H9 (cell line): ENCODE data around the gene CRISPLD2. TPM values are rescaled to one million over a fixed set of nuclear protein-coding genes. Genes with fewer than 3 reads are reported as not detected.

Experiments used
- DNase-seq: peaks from one replicate; pipeline ENCODE4 v3.0.0-alpha.2; 2017
- H2AFZ ChIP-seq: one replicate; pipeline ENCODE4 v1.6.1; 2013; ENCODE audit warnings: mild to moderate bottlenecking, low read length, control low read depth, moderate library complexity
- H2AK5ac ChIP-seq: 2 replicates; pipeline ENCODE4 v1.6.1; 2013; ENCODE audit warnings: low read length, control low read depth, mixed read lengths; ENCODE audit not compliant: insufficient read length
- H2BK120ac ChIP-seq: one replicate; pipeline ENCODE4 v1.6.1; 2013; ENCODE audit warnings: low read depth, mild to moderate bottlenecking, low read length, control low read depth, inconsistent platforms; ENCODE audit not compliant: poor library complexity, severe bottlenecking
- H2BK12ac ChIP-seq: 2 replicates; pipeline ENCODE4 v1.6.1; 2013; ENCODE audit warnings: low read length, control low read depth, mixed read lengths, low read depth; ENCODE audit not compliant: insufficient read length
- H2BK15ac ChIP-seq: 2 replicates; pipeline ENCODE4 v1.6.1; 2013; ENCODE audit warnings: low read depth, low read length, control low read depth
- H2BK20ac ChIP-seq: one replicate; pipeline ENCODE4 v1.6.1; 2013; ENCODE audit warnings: low read depth, mild to moderate bottlenecking, low read length, control low read depth, inconsistent platforms; ENCODE audit not compliant: poor library complexity, severe bottlenecking
- H2BK5ac ChIP-seq: 2 replicates; pipeline ENCODE4 v1.6.1; 2013; ENCODE audit warnings: low read length, control low read depth, mixed read lengths; ENCODE audit not compliant: insufficient read length
- H3K14ac ChIP-seq: 2 replicates; pipeline ENCODE4 v1.6.1; 2013; ENCODE audit warnings: low read length, control low read depth; ENCODE audit not compliant: insufficient read depth
- H3K18ac ChIP-seq: 2 replicates; pipeline ENCODE4 v1.6.1; 2013; ENCODE audit warnings: low read depth, mild to moderate bottlenecking, mixed read lengths, low read length, control low read depth; ENCODE audit not compliant: insufficient read length
- H3K23ac ChIP-seq: 2 replicates; pipeline ENCODE4 v1.6.1; 2013; ENCODE audit warnings: low read length, control low read depth, mixed read lengths, low read depth; ENCODE audit not compliant: insufficient read length
- H3K23me2 ChIP-seq: 2 replicates; pipeline ENCODE4 v1.6.1; 2013; ENCODE audit warnings: low read depth, mild to moderate bottlenecking, mixed read lengths, low read length, control low read depth; ENCODE audit not compliant: insufficient read length, poor library complexity, severe bottlenecking
- H3K27ac ChIP-seq: 2 replicates; pipeline ENCODE4 v1.5.1; 2013; ENCODE audit warnings: low read length, control low read depth, mixed read lengths, low read depth; ENCODE audit not compliant: insufficient read length
- H3K27me3 ChIP-seq: 2 replicates; pipeline ENCODE4 v1.6.1; 2013; ENCODE audit warnings: low read length, control low read depth, inconsistent platforms; ENCODE audit not compliant: insufficient read depth
- H3K4ac ChIP-seq: 2 replicates; pipeline ENCODE4 v1.6.1; 2013; ENCODE audit warnings: low read depth, mild to moderate bottlenecking, control low read depth, inconsistent platforms, low read length, moderate library complexity
- H3K4me1 ChIP-seq: 2 replicates; pipeline ENCODE4 v1.6.1; 2013; ENCODE audit warnings: low read length, control low read depth, inconsistent platforms; ENCODE audit not compliant: insufficient read depth
- H3K4me2 ChIP-seq: 2 replicates; pipeline ENCODE4 v1.6.1; 2013; ENCODE audit warnings: low read length, control low read depth, mixed read lengths; ENCODE audit not compliant: insufficient read length, insufficient read depth
- H3K56ac ChIP-seq: 2 replicates; pipeline ENCODE4 v1.6.1; 2013; ENCODE audit warnings: low read depth, mild to moderate bottlenecking, mixed read lengths, low read length, control low read depth; ENCODE audit not compliant: insufficient read length
- H3K79me1 ChIP-seq: 2 replicates; pipeline ENCODE4 v1.6.1; 2013; ENCODE audit warnings: low read depth, mild to moderate bottlenecking, moderate library complexity, low read length, control low read depth, inconsistent platforms; ENCODE audit not compliant: insufficient read depth, poor library complexity, severe bottlenecking
- H3K79me2 ChIP-seq: 2 replicates; pipeline ENCODE4 v1.6.1; 2013; ENCODE audit warnings: low read length, control low read depth, inconsistent platforms; ENCODE audit not compliant: insufficient read depth
- H3K9ac ChIP-seq: 2 replicates; pipeline ENCODE4 v1.6.1; 2013; ENCODE audit warnings: low read length, control low read depth, mixed read lengths; ENCODE audit not compliant: insufficient read length; ENCODE audit errors: extremely low read depth
- H3K9me3 ChIP-seq: one replicate; pipeline ENCODE4 v1.6.1; 2013; ENCODE audit warnings: low read depth, low read length, inconsistent platforms; ENCODE audit not compliant: control insufficient read depth
- H3T11ph ChIP-seq: one replicate; pipeline ENCODE4 v1.6.1; 2013; ENCODE audit warnings: mild to moderate bottlenecking, low read length, control low read depth, inconsistent platforms
- H4K20me1 ChIP-seq: one replicate; pipeline ENCODE4 v1.6.1; 2013; ENCODE audit not compliant: control insufficient read depth, insufficient read length, insufficient read depth
- H4K5ac ChIP-seq: 2 replicates; pipeline ENCODE4 v1.6.1; 2013; ENCODE audit warnings: low read depth, mild to moderate bottlenecking, mixed read lengths, low read length, control low read depth; ENCODE audit not compliant: insufficient read length
- H4K8ac ChIP-seq: replicated peaks from 2 replicates; pipeline ENCODE4 v1.6.1; 2013; ENCODE audit warnings: low read length, control low read depth, mixed read lengths, low read depth; ENCODE audit not compliant: insufficient read length
- H4K91ac ChIP-seq: 2 replicates; pipeline ENCODE4 v1.6.1; 2013; ENCODE audit warnings: low read depth, mild to moderate bottlenecking, moderate library complexity, mixed read lengths, low read length, control low read depth; ENCODE audit not compliant: insufficient read length
- H3K27ac Mint-ChIP-seq, 3 experiments: 2 replicates in 2 of 3; 3 replicates in 1 of 3; pipeline ENCODE4 v1.8.0; 2020 to 2021; ENCODE audit warnings: mixed read lengths in 3 of 3, mild to moderate bottlenecking in 1 of 3, moderate library complexity in 1 of 3
- H3K27me3 Mint-ChIP-seq: 2 replicates; pipeline ENCODE4 v1.8.0; 2021; ENCODE audit warnings: low read depth, mild to moderate bottlenecking, moderate library complexity, mixed read lengths
- H3K36me3 Mint-ChIP-seq, 3 experiments: 2 replicates in 2 of 3; 3 replicates in 1 of 3; pipeline ENCODE4 v1.8.0; 2020 to 2021; ENCODE audit warnings: low read depth in 3 of 3, mixed read lengths in 3 of 3; ENCODE audit not compliant: insufficient read depth in 1 of 3
- H3K4me1 Mint-ChIP-seq, 2 experiments: 2 replicates each; pipeline ENCODE4 v1.8.0; 2020; ENCODE audit warnings: mixed read lengths in 2 of 2
- H3K4me3 Mint-ChIP-seq, 2 experiments: 2 replicates in 1 of 2; 3 replicates in 1 of 2; pipeline ENCODE4 v1.8.0; 2020 to 2021; ENCODE audit warnings: mild to moderate bottlenecking in 2 of 2, mixed read lengths in 2 of 2, moderate library complexity in 1 of 2
- H3K9me3 Mint-ChIP-seq, 2 experiments: 2 replicates in 1 of 2; 3 replicates in 1 of 2; pipeline ENCODE4 v1.8.0; 2020; ENCODE audit warnings: mild to moderate bottlenecking in 2 of 2, mixed read lengths in 2 of 2, moderate library complexity in 1 of 2
- WGBS: extraction: QIAGEN DNeasy Blood & Tissue Kit; methylation state at CpG from one replicate; pipeline ENCODE4 v1.1.7; 2013; ENCODE audit warnings: missing lambda C conversion rate, low lambda C conversion rate, mixed read lengths; ENCODE audit not compliant: insufficient read length; ENCODE audit errors: extremely low coverage; 5-methylcytosine and 5-hydroxymethylcytosine counted together
- total RNA-seq: library from RNA; stranded (reverse); gene quantifications from 2 replicates; pipeline ENCODE4 v1.2.1, GENCODE V29; 2021
- TF ChIP-seq, protein P1 (sequence below): fragments of 200-600 bp; sonication (generic); conservative IDR thresholded peaks from 3 replicates; pipeline ENCODE4 v1.8.0; 2021; ENCODE audit warnings: antibody characterized with exemption, mild to moderate bottlenecking

CRISPLD2 gene
- total RNA-seq, 1 experiment from 2014 or later, result 2.3 TPM

- Mint-ChIP-seq H3K4me1 (peaks cover 0 to 12% of the 10 kb centered on the region in 2 experiments; a peak in 2 of 4 replicates), H3K36me3 (no peaks in the 10 kb centered on the region), H3K27ac (no peak overlapping the region), H3K9me3 (no peaks in the 10 kb centered on the region; a peak in 1 of 5 replicates), H3K4me3 (no peak overlapping the region), H3K27me3 (peaks cover 3% of the 10 kb centered on the region)
- Histone ChIP-seq H3K9ac (no peak overlapping the region), H2BK5ac (no peak overlapping the region), H3K4me1 (no peaks in the 10 kb centered on the region), H4K91ac (no peak overlapping the region), H3K4me2 (no peak overlapping the region), H3K23ac (no peak overlapping the region), H4K8ac (no peak overlapping the region), H3K18ac (no peak overlapping the region), H2BK15ac (no peak overlapping the region), H3T11ph (no peak overlapping the region), H3K79me1 (no peaks in the 10 kb centered on the region), H2AFZ (no peak overlapping the region), H3K27me3 (no peaks in the 10 kb centered on the region), H2BK12ac (no peak overlapping the region), H2BK20ac (no peak overlapping the region), H3K56ac (no peak overlapping the region), H3K79me2 (no peaks in the 10 kb centered on the region), H4K5ac (no peak overlapping the region), H2BK120ac (no peak overlapping the region), H3K27ac (no peak overlapping the region), H4K20me1 (no peaks in the 10 kb centered on the region), H3K4ac (no peak overlapping the region), H3K9me3 (no peaks in the 10 kb centered on the region), H3K23me2 (no peaks in the 10 kb centered on the region), H3K14ac (no peak overlapping the region), H2AK5ac (no peak overlapping the region)
- DNase-seq, result no peak
- TF ChIP-seq, protein P1, sequence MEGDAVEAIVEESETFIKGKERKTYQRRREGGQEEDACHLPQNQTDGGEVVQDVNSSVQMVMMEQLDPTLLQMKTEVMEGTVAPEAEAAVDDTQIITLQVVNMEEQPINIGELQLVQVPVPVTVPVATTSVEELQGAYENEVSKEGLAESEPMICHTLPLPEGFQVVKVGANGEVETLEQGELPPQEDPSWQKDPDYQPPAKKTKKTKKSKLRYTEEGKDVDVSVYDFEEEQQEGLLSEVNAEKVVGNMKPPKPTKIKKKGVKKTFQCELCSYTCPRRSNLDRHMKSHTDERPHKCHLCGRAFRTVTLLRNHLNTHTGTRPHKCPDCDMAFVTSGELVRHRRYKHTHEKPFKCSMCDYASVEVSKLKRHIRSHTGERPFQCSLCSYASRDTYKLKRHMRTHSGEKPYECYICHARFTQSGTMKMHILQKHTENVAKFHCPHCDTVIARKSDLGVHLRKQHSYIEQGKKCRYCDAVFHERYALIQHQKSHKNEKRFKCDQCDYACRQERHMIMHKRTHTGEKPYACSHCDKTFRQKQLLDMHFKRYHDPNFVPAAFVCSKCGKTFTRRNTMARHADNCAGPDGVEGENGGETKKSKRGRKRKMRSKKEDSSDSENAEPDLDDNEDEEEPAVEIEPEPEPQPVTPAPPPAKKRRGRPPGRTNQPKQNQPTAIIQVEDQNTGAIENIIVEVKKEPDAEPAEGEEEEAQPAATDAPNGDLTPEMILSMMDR, result no peak
- no CpG with 5 or more reads among the region's 7 CpGs for WGBS
Measured at GRCh38 chr16:84919269-84919668, 99.5 kb downstream of the CRISPLD2 start.
